HG02938 (cell line): ENCODE results near the gene PRKD1.
"Not testable (repeated sequence)": the region's sequence is repeated elsewhere in the genome, so short reads cannot be mapped to it uniquely, and the experiment has no call there.

Experiments used
- ATAC-seq: cut with Tn5 transposase; IDR thresholded peaks from one replicate; pipeline ENCODE4 v1.9.1; 2021; ENCODE audit warnings: mild to moderate bottlenecking, moderate library complexity; ENCODE audit not compliant: unreplicated experiment

Gene PRKD1

DNA sequence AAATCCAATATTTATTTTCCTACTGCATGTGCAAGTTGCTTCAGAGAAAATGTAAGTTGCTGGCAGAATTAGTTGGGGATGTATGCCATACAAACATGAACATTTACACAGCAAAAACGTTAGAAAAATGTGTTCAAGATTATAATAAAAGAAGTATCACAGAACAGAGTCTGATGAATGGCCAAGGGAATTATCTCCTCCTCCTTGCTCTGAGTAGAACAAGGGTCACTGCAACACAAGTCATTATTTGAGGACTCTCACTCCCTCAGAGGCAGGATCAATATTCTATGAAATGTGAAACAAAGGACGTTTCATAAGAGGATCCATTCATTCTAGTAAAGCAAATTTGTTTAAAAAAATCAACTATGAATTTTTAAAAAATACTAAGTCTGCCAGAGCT is 177.8 kb downstream of the PRKD1 start:
- ATAC-seq, result no peak

DNA sequence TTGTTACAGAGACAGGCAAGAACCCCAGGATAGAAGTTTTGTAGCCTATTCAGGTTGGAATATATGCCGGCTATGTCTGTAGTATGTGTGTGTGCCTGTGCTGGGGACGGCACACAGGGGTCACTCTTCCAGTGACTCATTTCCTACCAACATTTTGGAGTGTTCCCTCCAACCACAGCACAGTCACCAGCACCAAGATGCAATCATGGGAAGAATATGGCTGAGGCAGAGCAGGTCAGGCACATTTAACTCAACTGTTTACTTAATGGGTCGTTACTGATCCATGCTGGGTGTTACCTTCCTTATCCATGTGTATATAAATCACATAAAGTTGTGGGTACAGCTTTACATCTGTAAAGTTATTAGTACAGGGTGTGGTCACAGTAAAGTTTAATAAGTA is 178.3 kb downstream of the PRKD1 start:
- ATAC-seq, result no peak

GRCh38 chr14:29745863-29746262 is 181.8 kb downstream of the PRKD1 start:
- no peak for ATAC-seq

- ATAC-seq, result no peak
Observed at GRCh38 chr14:29743531-29743930, 184.1 kb downstream of the PRKD1 start.

- ATAC-seq, result no peak
Observed at GRCh38 chr14:29741909-29742401, 185.7 kb downstream of the PRKD1 start.

- ATAC-seq, result no peak
Observed at GRCh38 chr14:29740491-29740890, 187.2 kb downstream of the PRKD1 start.

DNA sequence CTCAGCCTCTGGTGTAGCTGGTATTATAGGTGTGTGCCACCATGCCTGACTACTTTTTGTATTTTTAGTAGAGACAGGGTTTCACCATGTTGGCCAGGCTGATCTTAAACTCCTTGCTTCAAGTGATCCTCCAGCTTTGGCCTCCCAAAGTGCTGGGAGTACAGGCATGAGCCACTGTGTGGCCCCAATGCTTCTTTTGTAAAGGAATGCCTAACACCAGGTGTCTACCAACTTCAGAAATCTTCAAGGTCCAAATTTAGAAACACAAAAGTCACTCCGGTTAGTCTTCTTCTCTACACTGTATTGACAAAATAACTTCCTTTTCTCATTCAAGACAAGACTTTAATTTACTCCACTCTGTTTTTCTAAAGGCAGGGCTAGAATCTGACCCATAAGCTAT is 188.7 kb downstream of the PRKD1 start:
- ATAC-seq, result no peak

DNA sequence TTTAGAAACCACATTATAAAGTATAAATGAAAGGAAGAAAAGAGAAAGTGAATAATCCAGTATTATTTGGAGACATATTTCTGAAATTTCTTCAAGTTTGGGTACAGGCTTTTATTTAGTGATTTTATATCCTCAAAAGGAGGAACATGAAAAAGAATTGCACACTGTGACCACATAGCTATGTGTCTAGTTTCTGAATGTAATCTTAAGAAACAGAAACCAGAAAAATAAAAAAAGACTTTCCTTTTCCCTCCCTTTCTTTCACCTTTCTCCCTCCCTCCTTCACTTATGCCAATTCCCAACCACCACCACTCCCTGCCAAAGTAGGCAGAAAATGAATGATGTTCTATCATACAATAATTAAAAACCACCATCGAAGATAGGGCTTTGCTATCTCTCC is 189.6 kb downstream of the PRKD1 start:
- ATAC-seq, result no peak

GRCh38 chr14:29735459-29735858 is 192.2 kb downstream of the PRKD1 start:
- ATAC-seq, result no peak

GRCh38 chr14:29734732-29735131 is 192.9 kb downstream of the PRKD1 start:
- ATAC-seq, result no peak

- ATAC-seq, result not testable (repeated sequence)
Observed at GRCh38 chr14:29726560-29727331, 200.9 kb downstream of the PRKD1 start.

GRCh38 chr14:29724991-29725390 is 202.7 kb downstream of the PRKD1 start:
- ATAC-seq, result no peak

GRCh38 chr14:29722831-29723230 is 204.8 kb downstream of the PRKD1 start:
- no peak for ATAC-seq

DNA sequence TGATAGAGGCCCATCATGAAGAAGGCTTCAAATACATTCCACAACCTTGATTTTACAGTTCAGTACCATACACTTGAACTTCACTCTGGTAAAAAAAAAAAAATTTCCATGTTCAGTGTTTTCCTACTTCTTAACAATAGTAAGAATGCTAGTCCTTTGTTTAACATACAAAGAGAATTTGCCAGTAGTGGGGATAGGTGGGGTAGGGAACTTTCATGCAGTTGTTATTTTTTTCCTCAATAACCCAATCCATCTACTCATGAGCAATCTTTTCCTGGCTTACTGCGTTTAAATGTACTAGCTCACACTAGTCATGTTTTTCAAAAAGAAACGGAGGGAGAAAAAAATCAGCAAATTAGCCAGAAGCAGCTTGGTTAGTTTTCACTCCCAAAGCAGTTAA is 206.1 kb downstream of the PRKD1 start:
- ATAC-seq, result no peak

DNA sequence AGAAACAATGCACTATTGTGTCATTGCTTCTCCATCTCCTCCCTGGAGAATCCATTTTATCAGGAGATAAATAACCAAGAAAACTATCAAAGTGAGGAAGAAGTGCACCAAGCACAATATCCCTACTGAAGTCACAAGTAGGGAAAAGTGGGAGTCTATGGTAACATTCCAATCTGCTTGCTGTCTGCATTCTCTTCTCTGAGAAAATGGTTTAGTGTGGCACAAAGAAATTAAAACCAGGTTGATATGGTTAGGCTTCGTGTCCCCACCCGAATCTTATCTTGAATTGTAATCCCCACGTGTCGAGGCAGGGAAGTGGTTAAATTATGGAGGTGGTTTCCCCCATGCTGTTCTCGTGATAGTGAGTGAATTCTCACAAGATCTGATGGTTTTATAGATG is 209.7 kb downstream of the PRKD1 start:
- ATAC-seq, result no peak

DNA sequence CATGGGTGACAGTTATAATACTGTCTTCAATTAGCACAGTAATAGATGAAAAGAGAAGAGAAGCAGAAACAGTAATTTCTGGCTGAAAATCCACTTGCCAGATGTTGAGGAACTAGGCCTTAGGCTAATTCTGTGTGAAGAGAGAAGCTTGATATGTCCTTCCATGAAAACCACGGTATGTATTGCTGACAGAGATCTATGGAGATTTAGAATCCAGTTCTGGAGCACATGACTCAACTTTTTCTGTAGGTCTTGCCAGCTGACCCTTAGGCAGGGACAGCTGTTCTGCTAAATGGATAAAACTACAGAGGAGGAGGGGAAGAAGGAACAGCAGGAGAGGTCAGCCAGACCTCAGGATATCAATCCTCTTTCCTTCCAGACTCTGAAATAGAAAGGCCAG is 211.5 kb downstream of the PRKD1 start:
- ATAC-seq, result no peak

DNA sequence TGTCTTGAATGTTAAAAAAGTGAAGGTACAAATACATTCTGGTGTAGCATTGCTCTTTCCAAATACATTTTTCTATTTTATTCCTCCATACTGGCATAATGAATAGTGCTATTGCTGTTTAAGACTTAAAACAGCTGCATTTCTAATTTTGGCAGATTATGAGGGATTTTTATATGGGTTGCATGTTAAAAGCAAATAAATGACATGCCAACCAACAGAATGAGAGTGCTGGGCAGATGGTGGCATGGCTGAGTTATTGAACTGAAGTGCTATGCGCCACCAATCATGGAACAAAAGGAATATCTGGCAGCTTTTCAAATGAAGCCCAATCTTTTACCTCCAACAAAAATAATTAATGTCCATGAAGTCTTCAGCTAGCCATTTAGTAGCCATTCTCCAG is 215.0 kb downstream of the PRKD1 start:
- ATAC-seq, result no peak

- no peak for ATAC-seq
Observed at GRCh38 chr14:29710015-29710414, 217.6 kb downstream of the PRKD1 start.

- ATAC-seq, result no peak
Observed at GRCh38 chr14:29709490-29709889, 218.2 kb downstream of the PRKD1 start.

GRCh38 chr14:29706700-29707099 is 220.9 kb downstream of the PRKD1 start:
- no peak for ATAC-seq

DNA sequence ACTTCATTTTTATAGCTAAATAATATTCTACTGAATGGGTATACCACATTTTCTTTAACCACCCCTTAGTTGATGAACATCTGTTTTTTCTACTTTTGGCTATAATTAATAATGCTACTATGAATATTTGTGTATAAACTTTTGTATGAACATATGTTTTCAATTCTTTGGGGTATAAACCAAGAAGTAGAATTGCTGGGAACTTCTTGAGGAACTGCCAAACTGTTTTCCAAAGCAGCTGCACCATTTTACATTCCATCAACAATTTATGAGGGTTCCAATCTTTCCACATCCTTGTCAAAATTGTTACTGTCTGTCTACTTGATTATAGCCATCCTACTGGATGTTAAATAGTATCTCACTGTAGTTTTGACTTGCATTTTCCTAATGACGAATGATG is 221.8 kb downstream of the PRKD1 start:
- ATAC-seq, result no peak

DNA sequence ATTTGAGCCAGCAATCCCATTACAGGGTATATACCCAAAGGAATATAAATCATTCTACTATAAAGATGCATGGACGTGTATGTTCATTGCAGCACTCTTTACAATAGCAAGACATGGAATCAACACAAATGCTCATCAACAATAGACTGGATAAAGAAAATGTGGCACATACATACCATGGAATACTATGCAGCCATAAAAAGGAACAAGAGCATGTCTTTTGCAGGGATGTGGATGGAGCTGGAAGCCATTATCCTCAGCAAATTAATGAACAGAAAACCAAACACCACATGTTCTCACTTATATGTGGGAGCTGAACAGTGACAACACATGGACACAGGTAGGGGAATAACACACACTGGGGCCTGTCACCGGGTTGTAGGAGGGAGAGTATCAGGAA is 238.1 kb downstream of the PRKD1 start:
- not testable (repeated sequence) for ATAC-seq

GRCh38 chr14:29687866-29688265 is 239.8 kb downstream of the PRKD1 start:
- ATAC-seq, result no peak
